Activated naive CD4-positive, alpha-beta T cell treated with Interleukin-2 at 50 U/mL for 16 hours (primary cell): ENCODE data around the gene TNRC6B.

Experiments used
- DNase-seq: peaks from one replicate; pipeline ENCODE4 v3.0.0-alpha.2; 2020

TNRC6B gene

DNA sequence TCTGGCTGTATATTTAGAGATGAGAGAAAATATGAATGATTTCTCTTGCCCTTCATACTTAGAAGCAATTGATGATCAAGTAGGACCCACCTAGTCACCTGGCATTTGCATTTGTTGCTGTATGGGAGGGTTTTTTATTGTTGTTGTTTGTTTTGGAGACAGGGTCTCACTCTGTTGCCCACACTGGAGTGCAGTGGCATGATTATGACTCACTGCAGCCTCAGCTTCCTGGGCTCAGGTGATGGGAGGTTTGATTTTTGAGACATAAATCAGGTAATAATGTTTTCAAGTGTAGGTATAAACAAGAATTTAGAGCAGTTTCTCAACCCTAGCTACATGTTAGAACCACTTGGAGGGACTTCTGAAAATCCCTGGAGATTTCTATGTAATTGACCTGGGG is 63.0 kb downstream of the TNRC6B start:
- DNase-seq = peak; percentile 39

- peak; percentile 31 for DNase-seq
Observed at GRCh38 chr22:40241200-40241763, 63.6 kb downstream of the TNRC6B start.

DNA sequence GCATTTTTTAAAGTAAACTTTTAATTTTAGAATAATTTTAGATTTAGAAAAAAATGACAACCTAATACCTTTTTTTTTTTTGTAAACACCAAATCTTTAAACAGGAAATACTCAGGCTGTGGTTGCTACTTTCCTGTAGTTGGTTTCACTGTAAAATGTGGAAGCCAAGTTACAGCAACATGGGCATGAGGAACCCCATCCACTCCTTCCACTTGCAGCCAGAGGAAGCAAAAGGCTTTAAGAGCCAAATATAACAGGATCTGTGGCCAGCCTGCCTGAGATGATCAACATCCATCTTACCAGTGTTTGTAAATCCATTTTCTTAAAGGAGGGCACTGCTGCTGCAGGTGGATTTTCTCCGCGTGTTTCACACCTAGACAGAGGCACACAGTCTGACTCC is 66.2 kb downstream of the TNRC6B start:
- DNase-seq = no peak

DNA sequence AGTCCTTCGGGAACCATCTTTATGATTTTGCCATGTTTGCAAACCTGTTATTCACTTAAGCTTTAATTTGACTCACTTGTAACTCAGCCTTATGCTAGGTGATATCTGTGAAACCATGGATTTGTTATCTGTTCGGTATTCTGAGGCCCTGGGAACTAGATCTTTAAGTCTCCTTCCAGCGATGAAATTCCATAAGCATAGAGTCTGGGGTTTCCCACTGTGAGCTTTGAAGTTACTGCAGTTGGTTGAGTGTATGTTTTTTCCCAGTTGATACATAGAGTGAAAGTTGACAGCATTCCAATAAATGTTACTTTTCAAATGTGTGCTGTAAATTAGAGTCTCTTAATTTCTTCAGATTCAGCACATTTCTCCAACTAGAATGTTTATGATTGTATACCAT is 66.9 kb downstream of the TNRC6B start:
- DNase-seq = no peak

DNA sequence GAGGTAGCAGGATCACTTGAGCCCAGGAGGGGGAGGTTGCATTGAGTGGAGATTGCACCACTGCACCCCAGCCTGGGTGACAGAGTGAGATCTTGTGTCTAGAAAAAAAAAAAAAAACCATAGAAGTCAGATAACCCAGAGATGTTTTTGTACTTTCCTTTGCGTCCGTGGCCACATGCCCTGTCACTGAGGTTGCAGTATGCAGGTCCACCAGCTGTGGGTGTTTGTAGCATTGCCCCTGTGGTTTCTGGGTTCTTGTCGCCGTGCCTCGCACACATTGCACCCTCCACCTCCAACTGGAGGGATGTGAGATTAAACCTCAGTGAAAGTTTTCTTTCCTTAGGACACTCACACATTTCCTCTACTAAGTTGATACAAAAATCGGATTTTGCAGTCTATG is 70.3 kb downstream of the TNRC6B start:
- peak; percentile 67 for DNase-seq

DNA sequence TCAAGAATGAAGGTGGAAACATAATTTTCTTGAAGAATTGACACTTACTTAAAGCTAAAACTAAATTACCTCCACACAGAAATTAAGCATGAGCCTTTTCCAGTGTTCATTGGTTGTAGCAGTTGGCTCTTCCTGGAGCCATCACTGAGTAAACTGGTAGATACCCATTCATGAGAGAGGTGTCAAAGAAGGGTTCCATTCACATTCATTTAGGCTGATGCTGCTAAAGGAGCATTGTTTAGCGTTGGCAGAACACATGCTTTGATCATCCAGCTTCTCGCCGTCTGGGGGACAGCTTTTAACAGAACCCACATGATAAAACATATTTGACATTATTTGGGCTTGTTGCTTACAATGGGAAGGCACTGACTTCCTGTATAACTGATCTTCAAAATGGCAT is 71.6 kb downstream of the TNRC6B start:
- no peak for DNase-seq

- peak; percentile 28 for DNase-seq
Observed at GRCh38 chr22:40250608-40251007, 72.9 kb downstream of the TNRC6B start.

GRCh38 chr22:40251106-40251505 is 73.4 kb downstream of the TNRC6B start:
- peak; percentile 21 for DNase-seq

DNA sequence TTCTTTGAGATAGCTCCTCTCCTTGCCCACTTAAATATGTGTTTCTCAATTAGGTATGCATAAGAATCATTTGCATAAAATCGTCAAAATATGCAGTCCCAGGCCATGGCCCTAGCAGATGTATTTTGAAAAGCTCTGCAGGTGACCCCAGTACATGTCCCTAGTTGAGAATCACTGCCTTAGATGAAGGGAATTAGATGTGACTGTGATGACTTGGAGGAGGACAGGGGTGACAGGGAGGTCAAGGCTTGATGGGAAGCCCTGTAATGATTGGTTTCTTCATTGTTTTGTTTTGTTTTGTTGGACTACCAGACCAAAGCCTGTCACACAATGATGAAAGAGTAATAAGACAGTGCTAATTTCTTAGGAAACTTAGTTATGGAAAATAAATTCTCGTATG is 74.4 kb downstream of the TNRC6B start:
- DNase-seq = no peak

GRCh38 chr22:40256516-40256915 is 78.8 kb downstream of the TNRC6B start:
- no peak for DNase-seq

DNA sequence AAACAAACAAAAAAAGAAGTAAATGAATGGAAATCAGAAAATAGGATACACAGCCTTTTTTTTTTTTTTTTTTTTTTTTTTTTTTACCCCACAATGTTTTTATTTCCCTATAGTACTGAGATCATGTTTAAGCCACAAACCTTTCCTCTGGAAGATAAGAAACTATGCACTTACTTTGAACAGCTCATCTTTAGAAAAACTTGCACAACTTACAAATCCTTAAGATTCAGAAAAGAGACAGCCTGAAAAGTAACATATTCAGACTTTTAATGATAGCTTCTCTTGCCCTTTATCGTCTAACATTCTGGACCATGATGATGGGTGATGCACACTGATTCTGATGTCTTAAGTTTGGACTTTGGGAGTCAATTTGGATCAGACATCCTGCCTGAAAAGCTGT is 80.3 kb downstream of the TNRC6B start:
- no peak for DNase-seq

GRCh38 chr22:40258501-40258915 is 80.8 kb downstream of the TNRC6B start:
- DNase-seq = no peak

DNA sequence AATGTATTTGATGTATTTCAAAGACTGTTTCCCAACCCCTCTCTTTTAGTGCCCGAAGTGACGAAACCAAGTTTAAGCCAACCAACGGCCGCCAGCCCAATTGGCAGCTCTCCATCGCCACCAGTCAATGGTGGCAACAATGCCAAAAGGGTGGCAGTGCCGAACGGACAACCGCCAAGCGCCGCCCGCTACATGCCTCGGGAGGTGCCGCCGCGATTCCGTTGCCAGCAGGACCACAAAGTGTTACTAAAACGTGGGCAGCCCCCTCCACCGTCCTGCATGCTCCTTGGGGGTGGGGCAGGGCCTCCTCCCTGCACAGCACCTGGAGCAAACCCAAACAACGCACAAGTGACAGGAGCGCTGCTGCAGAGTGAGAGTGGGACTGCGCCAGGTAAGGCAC is 84.1 kb downstream of the TNRC6B start:
- no peak for DNase-seq

GRCh38 chr22:40263191-40263590 is 85.5 kb downstream of the TNRC6B start:
- DNase-seq = no peak

DNA sequence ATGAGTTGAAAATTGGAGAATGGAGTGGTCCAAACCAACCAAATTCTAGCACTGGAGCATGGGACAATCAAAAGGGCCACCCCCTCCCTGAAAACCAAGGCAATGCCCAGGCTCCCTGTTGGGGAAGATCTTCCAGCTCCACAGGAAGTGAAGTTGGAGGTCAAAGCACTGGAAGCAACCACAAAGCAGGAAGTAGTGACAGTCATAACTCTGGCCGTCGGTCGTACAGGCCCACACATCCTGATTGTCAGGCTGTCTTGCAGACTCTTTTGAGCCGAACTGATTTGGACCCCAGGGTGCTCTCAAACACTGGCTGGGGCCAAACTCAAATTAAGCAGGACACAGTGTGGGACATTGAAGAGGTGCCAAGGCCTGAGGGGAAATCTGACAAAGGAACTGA is 88.1 kb downstream of the TNRC6B start:
- DNase-seq = no peak

DNA sequence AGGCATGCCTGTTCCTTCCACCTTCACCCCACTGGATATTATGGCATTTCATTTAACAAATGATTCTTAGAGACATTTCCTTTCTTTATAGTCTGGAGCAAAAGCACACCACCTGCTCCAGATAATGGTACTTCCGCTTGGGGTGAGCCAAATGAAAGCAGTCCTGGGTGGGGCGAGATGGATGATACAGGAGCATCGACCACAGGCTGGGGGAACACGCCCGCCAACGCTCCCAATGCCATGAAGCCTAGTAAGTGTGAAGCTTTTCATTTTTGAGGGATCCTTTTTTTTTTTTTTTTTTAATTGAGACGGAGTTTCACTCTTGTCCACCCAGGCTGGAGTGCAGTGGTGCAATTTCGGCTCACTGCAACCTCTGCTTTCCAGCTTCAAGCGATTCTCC is 92.3 kb downstream of the TNRC6B start:
- DNase-seq = no peak

GRCh38 chr22:40270748-40271373 is 93.1 kb downstream of the TNRC6B start:
- DNase-seq = no peak

DNA sequence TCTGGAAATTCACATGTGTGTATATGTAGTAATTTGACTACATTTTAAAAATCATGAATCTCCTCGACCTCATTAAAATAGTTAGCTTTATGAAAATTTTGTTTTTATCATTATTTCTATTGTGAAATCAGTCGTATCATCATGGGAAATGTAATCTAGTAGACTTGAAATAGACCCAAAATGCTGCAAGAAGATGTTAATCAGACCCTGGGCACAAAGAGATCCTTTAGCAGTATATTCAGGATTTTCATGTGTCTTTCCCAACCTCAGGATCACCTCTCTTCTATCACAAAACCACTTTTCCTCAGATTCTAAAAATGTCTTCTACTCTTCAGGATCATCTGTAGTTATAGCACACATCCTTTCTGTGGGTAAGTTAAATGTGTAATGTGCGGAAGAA is 93.7 kb downstream of the TNRC6B start:
- no peak for DNase-seq

DNA sequence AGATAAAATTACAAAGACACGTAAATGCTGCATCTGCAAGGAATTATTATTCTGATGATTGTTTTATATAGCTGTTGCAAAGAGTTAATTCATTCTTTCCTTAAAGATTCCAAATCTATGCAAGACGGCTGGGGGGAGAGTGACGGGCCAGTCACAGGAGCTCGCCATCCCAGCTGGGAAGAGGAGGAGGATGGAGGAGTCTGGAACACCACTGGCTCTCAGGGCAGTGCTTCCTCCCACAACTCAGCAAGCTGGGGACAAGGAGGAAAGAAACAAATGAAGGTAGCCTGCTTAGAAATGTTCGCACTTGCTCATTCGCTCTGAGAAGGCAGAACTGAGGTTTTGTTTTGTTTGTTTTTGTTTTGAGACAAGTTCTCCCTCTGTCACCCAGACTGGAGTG is 95.6 kb downstream of the TNRC6B start:
- no peak for DNase-seq

GRCh38 chr22:40276996-40277823 is 99.5 kb downstream of the TNRC6B start:
- no peak for DNase-seq

- no peak for DNase-seq
Observed at GRCh38 chr22:40279017-40279416, 101.3 kb downstream of the TNRC6B start.

DNA sequence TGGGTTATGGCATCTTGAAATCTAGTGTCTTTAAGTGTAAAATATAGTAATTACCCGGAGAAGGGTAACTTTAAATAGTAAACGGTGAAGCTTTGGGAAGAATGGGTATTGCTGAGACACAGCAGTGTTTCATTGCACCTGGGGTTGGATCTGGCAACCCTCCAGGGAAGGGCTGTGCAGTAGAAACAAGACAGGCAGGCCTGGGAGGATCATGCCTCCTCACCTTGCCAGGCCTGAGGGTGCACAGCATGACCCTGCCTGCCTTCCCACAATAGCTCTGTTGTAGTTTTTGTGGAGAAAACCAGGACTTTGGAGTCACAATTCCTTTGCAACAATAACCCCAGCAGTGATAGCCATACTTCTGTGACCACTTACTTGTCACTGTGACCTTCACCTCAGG is 104.0 kb downstream of the TNRC6B start:
- no peak for DNase-seq

- DNase-seq = peak; percentile 34
Observed at GRCh38 chr22:40285513-40285912, 107.8 kb downstream of the TNRC6B start.

DNA sequence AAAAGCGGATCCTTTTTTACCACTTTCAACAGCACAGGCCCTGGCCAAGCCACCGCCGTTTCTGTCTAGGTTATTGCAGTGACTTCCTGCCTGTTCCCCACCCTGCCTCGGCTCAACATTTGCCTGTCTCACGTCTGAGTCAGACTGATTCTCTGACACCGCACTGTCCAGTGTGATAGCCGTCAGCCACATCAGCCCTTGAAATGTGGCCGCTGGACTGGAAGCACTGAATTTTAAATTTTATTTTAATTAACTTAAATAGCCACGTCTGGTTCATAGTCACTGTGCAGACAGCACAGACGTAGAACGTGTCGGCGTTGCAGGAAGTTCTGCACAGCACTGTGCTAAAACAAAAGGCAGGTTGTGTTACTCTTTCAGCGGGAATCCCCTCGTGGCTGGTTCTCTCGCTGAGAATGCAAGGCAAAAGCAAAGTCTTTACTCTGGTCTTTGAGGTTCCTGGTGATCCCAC is 112.3 kb downstream of the TNRC6B start:
- DNase-seq = peak; percentile 72
